ENCODE data around the gene GMPR. TPM values are rescaled to one million over a fixed set of nuclear protein-coding genes. Genes with fewer than 3 reads are reported as not detected.

Gene GMPR
- total RNA-seq, 1 donor from 2014 or later, result 126 TPM

GRCh38 chr6:16333580-16333979 is 95.2 kb downstream of the GMPR start:
- Histone ChIP-seq H3K9me3 (replicated peaks) (no peaks in the 10 kb centered on the region), H3K36me3 (no peaks in the 10 kb centered on the region), H3K4me3 (no peak overlapping the region), H3K4me1 (peaks cover 76% of the 10 kb centered on the region), H3K27ac (replicated peaks) (no peak overlapping the region), H3K27me3 (ENCODE audit: low read depth) (no peaks in the 10 kb centered on the region)
- no peak for DNase-seq
- intact Hi-C loops (cut with micrococcal nuclease), result loop anchor here (5.0 kb wide), 2 partner anchors 79 to 429 kb away; partner anchors contain the start of gene ATXN1
- TF ChIP-seq, protein P1, sequence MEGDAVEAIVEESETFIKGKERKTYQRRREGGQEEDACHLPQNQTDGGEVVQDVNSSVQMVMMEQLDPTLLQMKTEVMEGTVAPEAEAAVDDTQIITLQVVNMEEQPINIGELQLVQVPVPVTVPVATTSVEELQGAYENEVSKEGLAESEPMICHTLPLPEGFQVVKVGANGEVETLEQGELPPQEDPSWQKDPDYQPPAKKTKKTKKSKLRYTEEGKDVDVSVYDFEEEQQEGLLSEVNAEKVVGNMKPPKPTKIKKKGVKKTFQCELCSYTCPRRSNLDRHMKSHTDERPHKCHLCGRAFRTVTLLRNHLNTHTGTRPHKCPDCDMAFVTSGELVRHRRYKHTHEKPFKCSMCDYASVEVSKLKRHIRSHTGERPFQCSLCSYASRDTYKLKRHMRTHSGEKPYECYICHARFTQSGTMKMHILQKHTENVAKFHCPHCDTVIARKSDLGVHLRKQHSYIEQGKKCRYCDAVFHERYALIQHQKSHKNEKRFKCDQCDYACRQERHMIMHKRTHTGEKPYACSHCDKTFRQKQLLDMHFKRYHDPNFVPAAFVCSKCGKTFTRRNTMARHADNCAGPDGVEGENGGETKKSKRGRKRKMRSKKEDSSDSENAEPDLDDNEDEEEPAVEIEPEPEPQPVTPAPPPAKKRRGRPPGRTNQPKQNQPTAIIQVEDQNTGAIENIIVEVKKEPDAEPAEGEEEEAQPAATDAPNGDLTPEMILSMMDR (IDR thresholded peaks at IDR 0.05; ENCODE audit: borderline replicate concordance), result no peak

GRCh38 chr6:16334671-16335070 is 96.3 kb downstream of the GMPR start:
- intact Hi-C loops (cut with micrococcal nuclease), result loop anchor here (5.0 kb wide), 2 partner anchors 78 to 428 kb away; partner anchors contain the start of gene ATXN1
- no peaks in the 10 kb centered on the region for H3K36me3 ChIP-seq
- no peak for DNase-seq

GRCh38 chr6:16335176-16335575 is 96.8 kb downstream of the GMPR start:
- TF ChIP-seq, protein P1 (IDR thresholded peaks at IDR 0.05; ENCODE audit: borderline replicate concordance), result no peak
- peaks cover 86% of the 10 kb centered on the region for H3K4me1 ChIP-seq

More at GRCh38 chr6:16334671-16335070, 96.3 kb downstream of the GMPR start:
- Histone ChIP-seq H3K27ac (replicated peaks) (peak overlapping the region; percentile 39), H3K27me3 (ENCODE audit: low read depth) (no peaks in the 10 kb centered on the region), H3K4me3 (no peak overlapping the region), H3K4me1 (peaks cover 86% of the 10 kb centered on the region), H3K9me3 (replicated peaks) (no peaks in the 10 kb centered on the region)
- TF ChIP-seq, protein P1 (IDR thresholded peaks at IDR 0.05; ENCODE audit: borderline replicate concordance), result no peak

GRCh38 chr6:16336056-16336818 is 97.8 kb downstream of the GMPR start:
- Histone ChIP-seq H3K4me1 (peaks cover 84% of the 10 kb centered on the region), H3K27ac (replicated peaks) (no peak overlapping the region), H3K9me3 (replicated peaks) (no peaks in the 10 kb centered on the region), H3K27me3 (ENCODE audit: low read depth) (no peaks in the 10 kb centered on the region), H3K36me3 (no peaks in the 10 kb centered on the region), H3K4me3 (no peak overlapping the region)
- no peak for DNase-seq
- intact Hi-C loops (cut with micrococcal nuclease), result no loop called here
- TF ChIP-seq, protein P1 (IDR thresholded peaks at IDR 0.05; ENCODE audit: borderline replicate concordance), result no peak

More at GRCh38 chr6:16335176-16335575, 96.8 kb downstream of the GMPR start:
- H3K4me3 ChIP-seq, result no peak overlapping the region
- no peak for DNase-seq
- H3K9me3 ChIP-seq (replicated peaks), result no peaks in the 10 kb centered on the region
- no peaks in the 10 kb centered on the region for H3K27me3 ChIP-seq (ENCODE audit: low read depth)
- H3K27ac ChIP-seq (replicated peaks), result peak overlapping the region; percentile 39
- no peaks in the 10 kb centered on the region for H3K36me3 ChIP-seq
- intact Hi-C loops (cut with micrococcal nuclease), result no loop called here

- no peaks in the 10 kb centered on the region for H3K27me3 ChIP-seq (ENCODE audit: low read depth)
- peaks cover 77% of the 10 kb centered on the region for H3K4me1 ChIP-seq
- H3K4me3 ChIP-seq, result no peak overlapping the region
- H3K36me3 ChIP-seq, result no peaks in the 10 kb centered on the region
- peak overlapping the region; percentile 63 for H3K27ac ChIP-seq (replicated peaks)
- no peak for DNase-seq
- TF ChIP-seq, protein P1 (IDR thresholded peaks at IDR 0.05; ENCODE audit: borderline replicate concordance), result no peak
- no peaks in the 10 kb centered on the region for H3K9me3 ChIP-seq (replicated peaks)
- intact Hi-C loops (cut with micrococcal nuclease), result no loop called here
Measured at GRCh38 chr6:16336911-16337294, 98.5 kb downstream of the GMPR start.

Data from left ventricle myocardium inferior (tissue), 1 donor.